Stromal cell of bone marrow (primary cell): Measurements from ENCODE around the gene ENPP1.

Experiments used
- DNase-seq: peaks from one replicate; pipeline ENCODE4 v3.0.0-alpha.2; 2012; ENCODE audit warnings: low read depth

Gene ENPP1

DNA sequence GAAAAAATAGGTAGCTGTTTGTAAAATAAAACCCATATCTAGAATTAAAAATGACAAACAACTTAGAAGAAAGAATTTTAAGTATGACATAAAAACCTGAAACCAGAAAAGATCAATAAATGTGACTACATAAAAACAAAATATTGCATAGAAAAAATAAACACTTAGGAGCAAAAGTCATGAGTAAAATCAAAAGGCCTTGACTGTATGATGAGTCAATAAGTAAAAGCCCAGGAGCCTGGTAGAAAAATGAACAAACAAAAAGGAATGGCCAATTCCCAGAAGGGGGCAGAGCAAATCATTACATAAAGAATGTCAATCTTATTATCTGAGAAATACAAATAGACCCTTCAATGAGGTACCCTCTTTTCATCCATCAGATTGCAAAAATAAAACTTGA is 20.7 kb upstream of the ENPP1 start:
- no peak for DNase-seq

DNA sequence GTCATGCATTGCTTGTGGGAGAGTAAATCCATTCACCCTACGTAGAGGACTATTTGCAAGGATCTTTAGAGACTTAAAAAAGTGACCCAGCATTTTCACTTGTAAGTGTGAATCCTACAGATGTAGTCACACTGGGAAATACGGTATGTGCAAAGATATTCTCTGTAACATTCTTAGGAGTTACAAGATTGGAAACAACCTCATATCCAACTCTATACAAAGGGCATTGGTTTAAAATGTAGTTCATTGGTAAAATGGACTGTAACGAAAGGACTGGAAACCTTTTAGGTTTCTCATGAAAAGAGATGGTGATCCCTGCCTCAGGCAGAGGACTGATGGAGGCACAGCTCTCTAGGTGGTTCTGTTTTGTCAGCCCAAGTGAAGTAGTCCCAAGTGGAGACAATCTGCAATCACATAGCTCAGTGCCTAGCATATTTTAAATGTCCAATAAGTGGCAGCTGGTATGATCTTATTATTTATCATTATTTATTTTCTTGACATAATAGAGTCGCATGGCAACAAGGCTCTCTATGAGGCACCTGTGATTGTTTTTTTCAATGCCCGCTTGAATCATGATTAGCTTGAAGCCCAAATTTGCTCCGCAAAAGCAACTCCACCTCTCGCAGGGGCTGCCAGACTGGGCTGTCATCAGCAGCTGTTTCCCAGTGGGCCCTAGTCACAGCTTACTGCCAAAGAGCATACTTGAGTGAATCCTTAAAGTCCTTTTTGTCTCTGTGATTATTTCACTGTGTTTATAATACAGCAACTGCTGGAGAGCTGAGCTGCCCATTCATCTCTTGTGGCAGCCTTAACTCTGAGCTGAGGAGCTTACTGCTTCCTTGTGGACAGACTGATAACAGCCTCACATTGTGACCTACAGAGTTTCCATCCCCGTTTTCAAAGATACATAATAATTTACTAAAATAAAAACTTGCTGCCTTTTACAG is 19.8 kb upstream of the ENPP1 start:
- no peak for DNase-seq

DNA sequence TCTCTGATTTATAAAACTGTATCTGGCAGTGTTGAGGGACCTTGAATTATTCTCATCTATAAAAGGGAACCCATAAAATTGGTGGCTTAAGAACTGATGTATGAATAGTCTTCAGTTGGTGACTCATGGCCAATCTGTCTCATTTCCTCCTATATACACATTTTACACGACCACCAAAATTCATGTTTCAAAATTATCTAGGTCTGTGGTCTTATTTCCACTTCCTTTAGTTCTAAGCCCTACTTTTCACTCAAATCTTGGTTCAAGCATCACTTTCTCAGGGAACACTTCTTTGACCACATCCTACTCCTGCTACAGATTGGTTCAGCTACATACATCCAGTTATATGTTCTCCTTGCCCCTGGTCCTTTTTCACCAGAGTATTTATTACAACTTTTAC is 18.6 kb upstream of the ENPP1 start:
- DNase-seq = no peak

DNA sequence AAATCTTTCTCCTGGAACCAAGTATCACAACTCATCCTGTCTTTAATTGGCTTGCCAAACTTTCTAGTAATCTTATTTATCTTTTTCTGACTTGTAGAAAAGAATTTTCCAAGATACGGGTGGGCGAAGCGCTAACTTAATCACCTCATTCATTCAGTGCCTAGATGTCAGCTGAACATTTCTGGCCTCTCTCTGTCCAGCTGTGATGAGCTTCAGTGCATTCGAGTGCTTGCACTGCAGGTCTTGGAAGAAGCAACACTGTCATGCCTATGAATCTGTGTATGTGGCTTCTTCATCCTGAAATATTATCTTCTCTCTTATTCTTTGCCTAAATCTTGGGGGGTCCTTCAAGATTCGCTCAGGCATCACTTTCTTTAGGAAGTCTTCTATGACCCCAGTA is 16.3 kb upstream of the ENPP1 start:
- DNase-seq = no peak

DNA sequence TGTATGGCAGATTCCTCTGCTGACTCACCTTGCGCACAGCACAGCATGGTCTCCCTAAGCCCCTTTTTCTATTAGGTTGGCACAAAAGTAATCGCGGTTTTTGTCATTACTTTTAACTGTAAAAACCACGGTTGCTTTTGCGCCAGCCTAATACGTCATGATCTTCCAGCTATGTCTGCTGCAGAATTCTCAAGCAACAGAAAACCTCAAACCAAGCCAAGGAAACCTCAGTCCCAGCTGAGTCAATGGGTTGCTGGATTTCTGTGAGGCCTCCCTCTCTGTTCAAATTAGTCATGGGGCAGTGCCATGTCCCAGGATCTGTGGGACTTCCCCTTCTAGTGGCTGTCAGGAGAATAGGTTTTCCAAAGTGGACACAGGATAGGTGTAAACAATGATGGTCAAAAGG is 15.7 kb upstream of the ENPP1 start:
- peak; percentile 82 for DNase-seq

DNA sequence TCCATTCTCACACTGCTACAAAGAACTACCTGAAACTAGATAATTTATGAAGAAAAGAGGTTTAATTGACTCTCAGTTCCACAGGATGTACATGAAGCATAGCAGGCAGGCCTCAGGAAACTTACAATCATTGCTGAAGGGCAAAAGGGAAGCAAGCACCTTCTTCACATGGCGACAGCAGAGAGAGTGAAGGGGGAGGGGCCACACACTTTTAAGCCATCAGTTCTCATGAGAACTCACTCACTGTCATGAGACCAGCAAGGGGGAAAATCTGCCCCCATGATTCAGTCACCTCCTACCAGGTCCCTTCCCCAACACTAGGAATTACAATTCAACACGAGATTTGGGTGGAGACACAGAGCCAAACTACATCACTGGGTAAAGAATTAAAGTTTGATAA is 12.5 kb upstream of the ENPP1 start:
- no peak for DNase-seq

DNA sequence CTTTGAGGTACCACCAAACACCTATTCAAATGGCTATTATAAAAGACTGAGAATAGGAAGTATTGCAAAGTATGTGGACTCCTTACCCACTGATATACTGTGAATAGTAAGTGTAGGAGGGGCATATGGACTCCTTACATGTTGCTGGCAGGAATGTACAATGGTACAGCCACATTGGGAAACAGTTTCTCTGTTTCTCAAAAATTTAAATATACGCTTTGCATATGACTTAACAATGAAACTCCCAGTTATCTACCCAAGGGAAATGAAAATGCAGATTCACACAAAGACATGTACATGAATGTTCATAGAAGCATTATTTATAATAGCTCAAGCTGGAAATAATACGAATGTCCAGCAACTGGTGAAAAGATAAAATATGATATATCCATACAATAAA is 5.5 kb upstream of the ENPP1 start:
- DNase-seq = no peak

DNA sequence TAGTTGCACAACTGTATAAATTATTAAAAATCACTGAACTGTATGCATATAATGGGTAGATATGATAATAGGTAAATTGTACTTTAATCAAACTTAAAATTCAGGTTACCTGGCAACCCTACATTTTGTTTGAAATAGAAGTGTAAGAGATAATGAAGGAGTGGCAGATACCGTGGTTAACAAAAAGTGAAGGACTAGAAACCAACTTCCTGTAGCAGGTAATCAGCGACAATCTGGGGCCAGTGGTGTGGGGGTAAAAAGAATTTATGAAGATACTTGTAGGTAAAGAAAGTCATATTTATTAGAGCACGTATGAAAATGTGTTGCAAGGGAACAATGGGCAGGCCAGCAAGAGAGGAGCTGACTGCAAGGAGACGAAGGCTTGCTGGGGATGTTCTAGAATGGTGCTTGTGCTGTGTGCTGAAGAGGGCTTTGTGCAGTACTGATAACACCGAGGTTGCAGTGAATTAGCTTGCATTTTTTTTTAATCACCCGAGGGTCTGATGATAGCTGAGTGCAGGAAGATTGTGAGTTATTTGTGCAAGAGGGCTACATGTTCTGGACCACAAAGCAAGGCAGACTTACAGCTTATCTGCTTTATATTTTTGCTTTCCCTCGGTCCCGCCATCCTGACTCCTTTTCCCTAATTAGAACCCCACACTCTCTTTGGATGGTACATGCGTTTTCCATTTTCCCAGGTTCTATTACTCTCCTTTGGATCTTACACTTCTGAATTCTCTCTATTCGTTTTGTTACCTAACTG is 4.6 kb upstream of the ENPP1 start:
- DNase-seq = no peak

DNA sequence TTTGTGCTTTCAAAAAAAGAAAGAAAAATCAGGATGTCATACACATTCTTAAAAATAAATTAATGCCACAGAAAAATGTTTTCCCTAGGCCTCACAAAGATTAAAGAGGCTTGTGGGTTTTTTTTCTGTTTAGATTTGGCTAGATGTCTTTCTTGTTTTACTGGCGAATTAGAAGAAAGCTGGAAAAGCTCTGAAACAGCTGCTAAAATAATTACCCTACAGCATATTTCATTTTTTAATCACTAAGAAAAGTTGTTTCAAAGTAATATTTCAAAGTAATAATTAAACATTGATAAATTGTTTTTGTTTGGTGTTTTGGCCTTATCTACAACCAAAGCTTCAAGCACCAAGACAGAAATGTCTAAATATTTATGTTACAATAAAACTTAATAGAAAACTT is 3.7 kb upstream of the ENPP1 start:
- DNase-seq = no peak

DNA sequence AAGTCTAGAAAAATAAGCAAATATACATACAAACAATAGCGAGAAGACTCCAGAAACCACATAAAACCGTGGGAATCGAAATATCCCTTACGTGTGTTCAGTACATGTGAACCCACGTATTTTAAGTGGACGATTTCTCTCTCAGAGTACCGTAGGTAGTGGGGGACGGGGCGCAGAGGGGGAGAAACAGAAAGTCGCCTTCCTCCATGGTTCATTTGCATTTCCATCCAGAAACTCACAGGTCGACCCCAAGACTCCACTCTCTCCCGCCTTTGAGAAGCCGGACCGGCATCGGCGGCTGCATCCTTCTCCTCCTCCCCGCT is 538 bp upstream of the ENPP1 start:
- no peak for DNase-seq

DNA sequence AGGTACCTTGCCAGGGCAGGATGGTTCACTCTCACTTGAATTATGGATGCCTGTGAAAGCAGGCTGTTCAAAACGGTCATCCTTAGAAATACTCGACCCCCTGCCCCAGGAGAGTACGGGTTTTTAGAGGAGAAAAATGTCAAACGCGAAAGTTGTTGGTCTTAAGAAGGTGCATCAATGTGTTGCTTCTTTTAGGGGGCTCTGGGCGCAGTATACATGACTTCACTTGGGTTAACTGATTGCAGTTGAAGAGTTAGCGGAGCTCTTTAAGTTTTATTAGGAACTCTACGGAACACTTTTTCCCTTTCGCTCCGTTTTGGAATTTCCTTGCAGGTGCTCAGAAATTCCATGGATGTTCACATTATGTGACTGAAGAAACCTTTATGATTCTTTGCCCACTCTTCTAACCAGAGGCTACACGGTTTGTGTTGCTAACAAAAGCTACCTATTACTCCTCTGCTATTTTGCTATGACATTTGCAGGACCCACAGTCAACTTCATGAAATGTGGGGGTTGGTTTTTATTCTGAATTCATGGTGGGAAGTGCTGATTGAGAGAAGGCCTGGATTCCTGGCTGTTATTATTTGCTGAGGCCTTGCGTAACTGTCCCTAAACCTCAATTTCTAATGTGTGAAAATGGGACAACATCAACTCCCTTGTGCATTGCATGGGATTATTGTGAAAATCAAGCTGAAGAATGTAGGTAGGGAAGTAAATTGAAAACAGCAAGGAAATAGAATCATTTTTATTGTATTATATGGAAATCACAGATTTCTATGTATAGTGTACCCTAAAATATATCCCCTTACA is 845 bp downstream of the ENPP1 start:
- DNase-seq = no peak

DNA sequence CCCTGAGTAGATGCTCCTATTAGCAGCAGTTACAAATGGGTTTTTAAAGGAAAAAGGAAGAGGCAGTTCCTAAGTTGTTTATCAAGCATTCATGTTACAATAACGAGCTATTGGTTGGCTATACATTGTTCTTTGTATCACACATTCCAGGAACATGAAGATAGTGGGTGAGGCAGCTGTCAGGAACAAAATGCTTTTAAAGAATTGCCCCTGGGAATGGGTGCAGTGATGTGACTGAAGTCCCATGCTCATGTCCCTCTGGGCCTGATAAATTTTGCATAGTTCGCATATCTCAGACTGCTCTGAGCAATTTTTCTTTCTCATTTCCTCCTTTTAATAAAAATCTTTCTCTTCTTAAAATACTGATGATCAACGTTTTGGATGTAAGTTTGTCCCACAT is 3.7 kb downstream of the ENPP1 start:
- no peak for DNase-seq

DNA sequence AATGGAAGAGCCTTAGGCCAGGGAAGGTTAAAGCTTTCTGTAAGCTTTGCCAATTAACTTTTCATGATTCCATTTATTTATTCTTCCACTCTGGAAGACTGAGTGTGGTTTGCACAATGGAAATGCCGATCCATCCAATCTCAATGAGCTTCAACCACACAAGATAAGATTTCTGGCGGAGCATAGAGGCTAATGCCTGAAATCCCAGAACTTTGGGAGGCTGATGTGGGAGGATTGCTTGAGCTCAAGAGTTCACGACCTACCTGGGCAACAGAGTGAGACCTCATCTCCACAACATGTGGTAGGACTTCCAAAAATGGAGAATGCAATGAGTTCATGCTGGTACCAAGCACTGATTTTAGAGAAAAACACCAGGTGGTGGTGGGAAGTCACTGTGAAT is 6.2 kb downstream of the ENPP1 start:
- DNase-seq = no peak

DNA sequence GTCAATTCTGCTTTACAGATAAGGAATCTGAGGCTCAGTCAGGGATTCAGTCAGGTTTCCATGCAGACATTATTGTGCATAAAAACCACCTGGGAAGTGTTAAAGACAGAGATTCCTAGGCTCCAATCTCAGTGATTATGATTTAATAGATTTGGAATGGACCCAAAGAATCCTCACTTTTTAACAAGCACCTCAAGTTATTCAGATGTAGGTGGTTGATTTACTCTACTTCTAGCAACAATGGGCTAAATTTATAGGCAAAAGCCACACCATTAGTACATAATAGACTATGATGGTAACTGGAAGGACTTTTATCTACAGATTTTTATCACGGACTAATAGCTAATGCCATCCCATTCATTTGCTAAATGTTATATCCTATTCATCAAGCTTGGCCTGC is 9.0 kb downstream of the ENPP1 start:
- DNase-seq = no peak

DNA sequence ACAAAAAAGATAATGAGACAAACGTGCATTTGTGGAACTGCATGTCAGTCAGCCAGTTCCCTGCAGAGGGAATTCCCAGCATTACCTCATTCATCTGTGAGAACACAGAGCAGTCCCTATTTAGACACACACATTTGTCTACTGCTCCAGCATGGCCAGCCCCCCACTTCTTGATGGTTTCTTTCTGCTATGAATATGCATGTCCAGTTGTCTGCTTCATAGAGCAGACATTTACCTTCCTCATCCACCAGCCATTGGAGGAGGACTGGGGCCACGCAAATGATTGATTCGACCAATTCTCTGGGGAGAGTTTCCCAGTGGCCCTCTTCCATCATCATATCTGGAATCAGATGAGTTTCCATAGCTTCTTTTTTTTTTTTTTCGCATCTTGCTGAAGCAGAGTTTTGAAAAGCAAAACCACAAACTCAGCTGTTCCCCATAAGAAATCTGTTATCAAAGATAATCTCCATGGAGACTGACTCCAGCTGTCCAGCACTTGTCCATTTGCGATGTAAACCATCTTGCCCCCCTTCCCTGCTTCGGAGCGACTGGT is 11.8 kb downstream of the ENPP1 start:
- DNase-seq = no peak

DNA sequence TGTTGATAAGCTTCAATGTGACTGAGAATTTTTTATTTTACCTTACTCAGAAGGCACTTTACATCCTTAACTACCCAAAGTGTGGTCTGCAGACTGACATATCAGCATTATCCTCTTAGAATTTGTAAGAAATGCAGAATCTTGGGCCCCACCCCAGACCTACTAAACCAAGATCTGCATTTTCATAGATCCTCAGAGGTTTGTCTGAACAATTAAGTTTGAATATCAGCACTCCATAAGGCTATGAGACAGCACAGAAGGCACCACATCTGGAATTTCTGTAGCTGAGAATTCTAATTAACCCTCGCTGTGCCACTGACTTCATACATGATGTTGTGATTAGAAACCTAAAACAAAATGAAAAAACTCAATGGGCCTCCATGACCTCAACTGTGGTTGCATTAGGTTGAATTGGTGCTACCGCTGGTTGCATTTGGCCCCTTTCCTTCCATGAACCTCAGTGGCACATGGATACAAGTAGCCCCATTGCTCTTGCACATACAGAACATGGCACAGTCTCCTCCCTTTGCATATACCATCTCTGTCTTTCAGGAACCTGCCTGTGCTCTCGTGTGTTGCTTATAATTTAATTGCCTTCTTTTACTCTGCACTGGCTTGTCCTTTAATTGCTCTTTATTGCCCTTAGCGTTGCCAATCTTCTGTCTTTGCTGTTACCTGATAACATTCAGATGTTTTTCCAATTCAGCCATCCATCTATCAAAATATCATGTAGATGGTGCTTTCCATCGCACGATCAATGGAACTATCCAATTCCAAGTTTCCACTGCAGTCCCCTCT is 13.4 kb downstream of the ENPP1 start:
- DNase-seq = no peak

DNA sequence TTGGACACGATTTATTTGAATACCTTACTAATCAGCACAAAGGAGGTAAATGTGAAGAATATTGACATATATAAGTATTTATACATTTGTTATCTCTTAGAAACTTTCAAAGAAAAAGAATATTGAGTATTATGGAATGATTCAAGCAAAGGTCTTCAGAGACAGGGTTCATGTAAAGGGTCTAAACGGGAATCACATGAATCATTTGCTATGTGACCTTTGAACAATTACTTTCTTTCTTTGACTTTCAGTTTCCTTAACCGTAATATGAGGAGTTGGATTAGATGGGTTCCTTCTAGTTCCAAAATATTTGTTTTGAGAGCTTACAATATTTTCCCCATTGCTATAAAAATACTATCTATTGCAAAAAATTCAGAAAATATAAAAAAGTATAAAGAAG is 14.3 kb downstream of the ENPP1 start:
- no peak for DNase-seq

DNA sequence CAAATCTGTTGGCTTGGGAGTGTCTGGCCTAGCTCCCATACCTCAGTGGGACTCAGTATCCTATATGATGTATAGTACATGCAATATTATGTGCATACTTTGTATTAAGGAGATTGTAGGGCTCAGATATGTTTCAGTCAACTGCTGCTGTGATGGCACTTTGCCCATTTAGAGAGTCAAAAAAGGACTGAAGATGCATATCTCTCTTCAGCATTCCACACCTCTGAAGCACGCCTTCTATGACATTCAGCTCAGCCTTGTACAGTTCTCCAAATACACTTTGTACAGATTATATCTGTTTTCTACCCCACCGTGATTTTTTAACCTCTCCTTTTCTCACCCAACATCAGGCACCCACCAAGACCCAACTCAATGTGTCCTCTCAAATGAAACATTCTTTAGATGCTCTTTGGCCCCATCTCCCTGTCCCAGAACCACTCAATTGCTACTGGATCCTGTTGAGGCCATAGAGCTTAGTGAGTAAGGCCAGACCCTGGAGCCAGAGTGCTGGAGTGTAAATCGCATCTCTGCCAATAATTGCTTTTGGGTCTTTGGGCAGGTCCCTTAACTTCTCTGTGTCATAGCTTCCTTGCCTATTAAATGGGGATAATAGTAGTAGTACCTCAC is 15.6 kb downstream of the ENPP1 start:
- DNase-seq = no peak

DNA sequence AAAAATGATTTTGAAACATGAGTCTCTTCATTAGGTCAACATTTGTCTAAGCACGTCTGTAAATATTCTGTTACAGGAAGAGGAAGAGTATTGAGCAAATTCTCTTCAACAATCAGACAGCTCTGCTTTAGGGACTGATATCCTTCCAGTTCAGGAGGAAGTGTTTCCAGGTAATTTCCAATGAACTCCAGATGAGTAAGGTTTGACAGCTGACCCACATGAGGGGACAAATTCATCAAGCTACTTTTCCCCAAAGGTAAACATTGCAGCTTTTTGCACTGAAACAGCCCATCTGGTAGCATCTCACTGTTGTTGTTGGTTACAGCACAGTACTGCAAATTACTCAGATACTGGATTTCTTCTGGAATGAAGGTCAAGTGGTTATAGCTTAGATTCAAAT is 18.1 kb downstream of the ENPP1 start:
- no peak for DNase-seq

DNA sequence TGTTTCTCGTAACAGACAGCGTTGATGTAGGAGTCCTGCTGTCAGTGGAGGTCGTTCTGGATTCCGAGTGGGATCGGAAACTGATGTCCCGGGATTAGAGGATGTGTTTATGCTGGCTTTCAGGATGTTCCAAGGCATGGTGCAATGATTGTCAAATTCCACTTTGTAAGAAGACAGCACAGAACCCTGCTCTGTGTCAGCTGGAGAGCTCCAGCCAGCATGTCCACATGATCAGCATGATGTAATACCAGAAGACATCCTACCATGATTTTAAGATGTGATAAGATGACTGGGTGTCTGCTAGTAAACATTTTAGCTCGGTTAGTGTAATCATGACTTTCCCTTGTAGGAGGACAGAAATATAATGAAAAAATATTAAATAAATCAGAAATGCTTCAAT is 20.3 kb downstream of the ENPP1 start:
- no peak for DNase-seq

DNA sequence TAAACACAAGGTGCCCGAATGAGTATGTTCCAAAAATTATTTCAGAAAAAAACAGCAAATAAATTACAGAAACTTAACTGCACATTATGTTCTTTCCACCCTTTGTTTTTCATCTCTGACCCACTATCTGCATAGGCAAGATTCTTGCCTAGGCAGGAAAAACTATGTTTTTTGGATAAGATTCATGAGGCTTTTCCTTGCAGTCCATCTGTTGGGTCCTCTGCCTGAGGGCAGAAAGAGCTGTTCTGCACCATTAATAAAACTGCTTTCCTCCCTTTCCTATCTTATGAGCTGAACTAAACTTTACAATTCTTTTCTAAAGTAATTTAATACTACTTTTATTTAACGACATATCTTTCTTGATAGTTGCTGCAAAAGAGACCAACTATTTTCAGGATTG is 21.1 kb downstream of the ENPP1 start:
- no peak for DNase-seq
